Measurements from ENCODE around the gene HAPSTR1. TPM values are rescaled to one million over a fixed set of nuclear protein-coding genes. Genes with fewer than 3 reads are reported as not detected.

Gene HAPSTR1
- total and polyA plus RNA-seq, 7 donors = 12.6 to 47.6 (median 43.8) TPM

GRCh38 chr16:9105189-9105588 lies 13.7 kb downstream of the HAPSTR1 start:
- no peak overlapping the region for H3K27ac ChIP-seq
- peaks cover 0 to 100% (median 88%) of the 10 kb centered on the region in 4 donors for H3K4me1 ChIP-seq
- H3K9me3 ChIP-seq = no peaks in the 10 kb centered on the region
- peaks cover 9 to 46% (median 19%) of the 10 kb centered on the region in 4 donors for H3K36me3 ChIP-seq
- no peak overlapping the region for H3K4me3 ChIP-seq
- no peaks in the 10 kb centered on the region for H3K27me3 ChIP-seq
- DNase-seq = no peak
- no peak for TF ChIP-seq EP300 (IDR thresholded peaks at IDR 0.05)
- no peak for TF ChIP-seq POLR2AphosphoS5 (IDR thresholded peaks at IDR 0.05)
- TF ChIP-seq CTCF (IDR thresholded peaks at IDR 0.05) = no peak
- no peak for TF ChIP-seq POLR2A (IDR thresholded peaks at IDR 0.05)
- intact Hi-C loops (cut with DNase I) = no loop called here

- WGBS, 2 donors = 88 to 90% methylated on average over 9 of the region's 9 CpGs
- Histone ChIP-seq H3K4me1 (peaks cover 0 to 100% (median 93%) of the 10 kb centered on the region in 4 donors), H3K36me3 (peaks cover 9 to 46% (median 19%) of the 10 kb centered on the region in 4 donors), H3K9me3 (no peaks in the 10 kb centered on the region), H3K4me3 (no peak overlapping the region), H3K27me3 (no peaks in the 10 kb centered on the region), H3K27ac (no peak overlapping the region)
- intact Hi-C loops (cut with DNase I) = no loop called here
- TF ChIP-seq POLR2A (IDR thresholded peaks at IDR 0.05) (no peak), EP300 (IDR thresholded peaks at IDR 0.05) (no peak), POLR2AphosphoS5 (IDR thresholded peaks at IDR 0.05) (no peak), CTCF (IDR thresholded peaks at IDR 0.05) (no peak)
- DNase-seq = no peak
These were observed 15.9 kb downstream of the HAPSTR1 start for GRCh38 chr16:9107025-9107970.

GRCh38 chr16:9109255-9109654 lies 17.8 kb downstream of the HAPSTR1 start:
- DNase-seq = no peak
- Histone ChIP-seq H3K36me3 (peaks cover 0 to 30% (median 5%) of the 10 kb centered on the region in 4 donors), H3K27me3 (no peaks in the 10 kb centered on the region), H3K4me1 (peaks cover 0 to 99% (median 93%) of the 10 kb centered on the region in 4 donors), H3K9me3 (no peaks in the 10 kb centered on the region), H3K27ac (no peak overlapping the region), H3K4me3 (no peak overlapping the region)
- 83 to 88% methylated on average over 4 of the region's 4 CpGs for WGBS, 2 donors
- intact Hi-C loops (cut with DNase I) = no loop called here
- no peak for TF ChIP-seq POLR2AphosphoS5 (IDR thresholded peaks at IDR 0.05)
- TF ChIP-seq EP300 (IDR thresholded peaks at IDR 0.05) = no peak
- TF ChIP-seq CTCF (IDR thresholded peaks at IDR 0.05) = no peak
- TF ChIP-seq POLR2A (IDR thresholded peaks at IDR 0.05) = no peak

GRCh38 chr16:9112166-9112843 lies 20.9 kb downstream of the HAPSTR1 start:
- 17 to 57% methylated on average over 5 of the region's 5 CpGs for WGBS, 2 donors
- H3K9me3 ChIP-seq = no peaks in the 10 kb centered on the region
- peaks cover 0 to 26% (median 2%) of the 10 kb centered on the region in 4 donors for H3K36me3 ChIP-seq
- DNase-seq = no peak
- H3K4me1 ChIP-seq = peaks cover 0 to 80% (median 72%) of the 10 kb centered on the region in 4 donors
- H3K27ac ChIP-seq = no peak overlapping the region
- H3K4me3 ChIP-seq = no peak overlapping the region
- intact Hi-C loops (cut with DNase I) = loop anchor here (10.0 kb wide), 1 partner anchor 2002 kb away; no protein-coding TSS in a partner anchor
- TF ChIP-seq EP300 (IDR thresholded peaks at IDR 0.05) (no peak), CTCF (IDR thresholded peaks at IDR 0.05) (no peak), POLR2A (IDR thresholded peaks at IDR 0.05) (no peak), POLR2AphosphoS5 (IDR thresholded peaks at IDR 0.05) (no peak)
- no peaks in the 10 kb centered on the region for H3K27me3 ChIP-seq
